Right lung (tissue), 5 donors: ENCODE measurements around the gene EIF5. TPM values are rescaled to one million over a fixed set of nuclear protein-coding genes. Genes with fewer than 3 reads are reported as not detected.

Experiments used
- DNase-seq, 2 donors: peaks; one replicate each; pipeline ENCODE4 v3.0.0-alpha.2; 2013
- polyA plus RNA-seq, 5 donors: library from polyadenylated mRNA; unstranded; fragments of 120-200 nt; gene quantifications; one replicate each; pipeline versions ENCODE4 v1.2.1 to v1.2.3, GENCODE V29; 2013; ENCODE audit warnings: inconsistent platforms in 1 of 5, low replicate concordance in 1 of 5; ENCODE audit not compliant: insufficient read length in 5 of 5, insufficient read depth in 1 of 5

Gene EIF5
- polyA plus RNA-seq, 5 donors, result 164 to 227 (median 208) TPM

DNA sequence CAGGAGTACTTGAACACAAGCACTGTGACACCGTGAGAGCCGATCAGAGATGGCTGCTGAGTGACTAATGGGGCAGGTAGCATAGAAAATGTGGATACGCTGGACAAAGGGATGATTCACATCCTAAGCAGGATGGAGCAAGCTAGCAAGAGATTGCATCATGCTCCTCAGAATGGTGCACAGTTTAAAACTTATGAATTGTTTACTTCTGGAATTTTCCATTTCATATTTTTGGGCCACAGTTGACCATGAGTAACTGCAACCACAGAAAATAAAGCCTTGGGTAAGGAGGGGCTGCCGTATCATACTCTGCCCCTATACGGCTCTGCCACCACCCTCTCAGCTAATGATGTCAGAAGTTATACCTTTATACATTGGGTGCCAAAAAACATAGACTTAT is 27.8 kb downstream of the EIF5 start:
- no peak for DNase-seq

DNA sequence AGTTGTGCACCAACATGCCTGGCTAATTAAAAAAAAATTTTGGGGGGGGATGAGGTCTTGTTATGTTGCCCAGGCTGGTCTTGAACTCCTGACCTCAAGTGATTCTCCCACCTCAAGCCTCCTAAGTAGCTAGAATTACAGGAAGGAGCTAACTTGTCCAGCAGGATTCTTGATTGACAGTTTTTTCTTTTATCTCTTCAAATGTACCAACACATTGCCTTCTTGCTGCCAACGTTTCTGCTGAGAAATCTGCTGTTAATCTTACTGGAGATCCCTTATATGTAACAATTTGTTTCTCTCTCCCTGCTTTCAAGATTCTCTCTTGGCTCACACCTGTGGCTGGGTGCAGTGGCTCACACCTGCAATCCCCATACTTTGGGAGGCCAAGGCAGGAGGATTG is 28.7 kb downstream of the EIF5 start:
- no peak for DNase-seq

DNA sequence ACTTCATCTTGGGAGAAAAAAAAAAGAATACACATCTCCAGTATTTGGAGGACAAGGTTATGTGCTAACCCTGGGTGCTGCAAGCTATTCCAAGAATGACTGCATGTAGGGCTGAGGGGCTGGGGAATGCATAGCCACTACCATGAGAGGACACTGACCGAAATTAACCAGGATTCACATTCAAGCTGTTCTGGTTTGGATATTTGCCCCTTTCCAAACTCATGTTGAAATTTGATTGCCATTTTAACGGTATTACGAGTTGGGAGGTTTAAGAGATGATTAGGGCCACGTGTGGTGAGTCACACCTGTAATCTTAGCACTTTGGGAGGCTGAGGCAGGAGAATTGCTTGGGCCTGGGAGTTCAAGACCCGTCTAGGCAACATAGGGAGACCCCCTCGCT is 32.7 kb downstream of the EIF5 start:
- no peak for DNase-seq

DNA sequence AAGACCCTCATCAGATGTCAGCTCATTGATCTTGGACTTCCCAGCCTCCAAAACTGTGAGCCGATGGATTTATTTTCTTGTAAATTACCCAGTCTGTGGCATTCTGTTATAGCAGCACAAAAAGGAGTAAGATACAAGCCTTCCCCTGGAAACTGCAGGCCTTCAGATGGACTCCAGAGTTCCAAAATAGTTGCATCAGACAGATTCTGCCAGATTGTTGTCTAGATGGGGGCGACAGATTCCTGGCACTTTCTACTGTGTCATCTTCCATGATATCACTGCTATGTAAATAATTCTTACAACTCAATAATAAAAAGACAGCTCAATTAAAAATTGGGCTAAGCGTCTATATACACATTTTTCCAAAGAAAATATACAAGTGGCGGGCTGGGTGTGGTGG is 34.0 kb downstream of the EIF5 start:
- DNase-seq, result no peak

DNA sequence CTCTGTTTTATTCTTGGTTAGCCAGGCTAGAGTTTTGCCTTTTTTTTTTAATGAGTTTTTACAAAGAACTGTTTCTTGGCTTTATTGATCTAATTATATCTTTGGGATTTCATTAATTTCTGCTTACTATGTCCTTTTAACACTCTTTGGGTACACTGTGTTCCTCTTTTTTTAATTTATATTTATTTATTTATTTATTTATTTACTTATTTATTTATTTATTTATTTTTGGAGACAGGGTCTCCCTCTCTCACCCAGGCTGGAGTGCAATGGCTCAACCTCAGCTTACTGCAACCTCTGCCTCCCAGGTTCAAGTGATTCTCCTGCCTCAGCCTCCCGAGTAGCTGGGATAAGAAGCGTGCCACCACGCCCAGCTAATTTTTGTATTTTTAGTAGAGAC is 36.0 kb downstream of the EIF5 start:
- no peak for DNase-seq

DNA sequence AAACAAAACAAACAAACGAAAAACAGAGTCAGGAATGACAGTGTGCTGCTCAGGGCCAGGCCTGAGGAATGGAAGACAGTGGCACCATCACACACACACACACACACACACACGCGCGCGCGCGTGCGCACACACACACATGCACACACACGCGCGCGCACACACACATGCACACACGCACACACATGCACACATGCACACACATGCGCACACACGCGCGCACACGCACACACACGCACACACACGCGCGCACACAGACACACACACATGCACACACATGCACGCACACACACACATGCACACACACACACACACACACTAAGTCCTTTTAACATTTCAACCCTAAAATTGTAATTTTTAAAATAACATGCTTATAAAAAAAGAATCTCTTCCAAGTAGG is 38.0 kb downstream of the EIF5 start:
- no peak for DNase-seq

DNA sequence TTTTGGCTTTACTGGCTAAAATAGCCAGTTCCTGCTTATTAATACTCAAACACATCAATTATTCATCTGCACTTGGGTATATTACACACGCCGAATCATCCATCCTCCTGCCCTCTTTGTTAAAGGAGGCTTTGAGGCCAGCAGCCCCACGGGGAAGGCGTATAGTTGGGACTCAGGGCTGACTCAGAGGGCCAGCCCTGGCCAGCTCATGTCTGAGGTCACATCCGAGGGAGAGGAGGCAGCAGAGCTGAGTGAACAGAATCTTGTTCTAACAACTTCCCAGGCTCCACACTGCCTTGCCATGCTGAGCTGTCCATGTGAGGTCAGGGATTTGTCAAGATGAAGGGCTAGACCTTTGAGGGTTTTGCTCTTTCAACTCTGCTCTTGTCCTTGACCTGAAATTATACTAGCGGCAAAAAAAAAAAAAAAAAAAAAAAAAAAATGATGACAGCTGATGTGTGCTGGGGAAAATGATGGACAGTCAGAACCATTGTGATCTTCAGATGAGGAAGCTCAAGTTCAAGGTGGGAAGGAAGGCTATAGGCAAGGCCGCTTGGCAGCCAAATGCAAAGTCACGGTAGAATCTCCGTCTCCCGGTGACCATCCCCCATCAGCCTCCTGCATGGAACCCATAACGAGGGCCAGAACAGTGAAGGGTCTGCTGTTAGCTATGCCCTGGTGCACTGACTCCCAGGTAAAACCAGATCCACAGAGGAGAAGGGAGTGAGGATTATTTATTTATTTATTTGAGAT is 38.7 kb downstream of the EIF5 start:
- DNase-seq, result no peak

DNA sequence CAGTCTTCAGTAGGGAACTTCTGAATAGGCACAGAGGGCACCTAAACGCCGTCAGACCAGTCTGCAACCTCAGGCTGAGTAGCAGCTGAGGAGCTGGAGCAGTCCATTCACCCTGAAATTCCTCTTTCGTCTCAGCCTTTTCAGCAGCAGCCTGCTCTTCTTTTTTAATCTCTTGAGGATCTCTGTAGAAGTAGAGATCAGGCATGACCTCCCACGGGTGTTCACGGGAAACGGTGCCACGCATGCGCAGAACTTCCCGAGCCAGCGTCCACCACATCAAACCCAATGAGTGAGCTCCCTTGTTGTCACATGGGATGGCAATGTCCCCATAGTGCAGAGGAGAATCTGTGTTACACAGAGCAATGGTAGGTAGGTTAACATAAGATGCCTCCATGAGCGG is 40.1 kb downstream of the EIF5 start:
- no peak for DNase-seq

DNA sequence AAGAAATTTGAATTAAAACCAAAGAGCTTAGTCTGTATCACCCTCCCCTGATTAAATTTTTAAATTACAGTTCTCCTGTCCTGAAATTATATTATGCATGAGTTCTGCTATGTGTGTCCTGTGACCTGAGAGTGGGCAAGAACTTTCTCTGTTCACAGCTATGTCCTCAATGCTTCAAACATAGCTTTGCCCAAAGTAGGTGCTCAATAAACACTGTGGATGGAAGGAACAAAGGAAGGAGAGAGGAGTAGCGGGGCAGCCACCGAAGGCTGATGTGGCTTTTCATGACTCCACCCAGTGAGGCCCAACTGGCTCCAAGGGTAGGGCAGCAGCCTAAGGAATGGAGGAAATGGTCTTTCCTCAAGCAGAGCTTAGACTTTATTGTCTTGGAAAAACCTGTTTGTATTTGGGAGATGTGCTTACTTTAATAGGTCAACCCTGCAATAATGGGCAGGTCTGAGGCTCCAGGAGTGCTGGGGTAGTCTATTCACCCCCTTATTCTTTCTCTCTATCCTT is 43.5 kb downstream of the EIF5 start:
- no peak for DNase-seq

DNA sequence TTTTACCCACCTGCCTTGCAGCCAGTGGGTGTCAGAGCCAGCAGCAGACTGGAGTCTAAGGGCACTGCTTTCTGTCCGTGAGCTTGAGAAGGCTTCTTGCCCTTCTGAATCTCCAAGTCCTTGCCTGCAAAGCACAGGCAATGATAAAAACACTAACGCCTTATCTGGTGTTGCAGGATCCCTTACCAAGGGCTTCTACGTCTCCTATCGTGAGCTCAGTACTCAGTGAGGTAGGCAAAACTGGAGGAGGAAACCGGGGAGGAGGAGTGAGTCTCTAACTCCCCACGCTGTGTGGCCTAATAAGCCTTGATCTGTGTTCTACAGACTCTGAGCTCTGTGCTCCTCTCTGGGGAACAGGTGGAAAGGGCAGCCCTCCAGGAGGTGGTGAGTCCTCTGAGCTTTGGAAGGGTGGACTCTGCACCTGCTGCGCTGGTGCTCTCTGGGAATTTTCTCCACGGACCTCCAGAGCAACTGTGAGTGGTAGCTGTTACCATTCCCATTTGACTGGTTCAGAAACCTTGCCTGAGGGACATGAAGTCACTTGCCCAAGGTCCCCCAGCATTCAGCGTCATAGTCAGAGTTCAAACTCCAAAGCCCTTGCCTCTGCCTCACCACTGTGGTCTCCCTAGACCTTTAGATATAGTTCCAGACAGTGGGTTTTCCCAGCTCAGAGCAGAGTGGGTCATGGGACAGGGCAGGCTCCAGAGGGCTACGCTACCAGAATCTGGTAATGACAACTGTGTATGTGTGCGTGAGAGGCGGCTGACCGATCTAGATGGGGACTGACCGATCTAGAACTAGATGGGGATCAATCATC is 44.2 kb downstream of the EIF5 start:
- no peak for DNase-seq

DNA sequence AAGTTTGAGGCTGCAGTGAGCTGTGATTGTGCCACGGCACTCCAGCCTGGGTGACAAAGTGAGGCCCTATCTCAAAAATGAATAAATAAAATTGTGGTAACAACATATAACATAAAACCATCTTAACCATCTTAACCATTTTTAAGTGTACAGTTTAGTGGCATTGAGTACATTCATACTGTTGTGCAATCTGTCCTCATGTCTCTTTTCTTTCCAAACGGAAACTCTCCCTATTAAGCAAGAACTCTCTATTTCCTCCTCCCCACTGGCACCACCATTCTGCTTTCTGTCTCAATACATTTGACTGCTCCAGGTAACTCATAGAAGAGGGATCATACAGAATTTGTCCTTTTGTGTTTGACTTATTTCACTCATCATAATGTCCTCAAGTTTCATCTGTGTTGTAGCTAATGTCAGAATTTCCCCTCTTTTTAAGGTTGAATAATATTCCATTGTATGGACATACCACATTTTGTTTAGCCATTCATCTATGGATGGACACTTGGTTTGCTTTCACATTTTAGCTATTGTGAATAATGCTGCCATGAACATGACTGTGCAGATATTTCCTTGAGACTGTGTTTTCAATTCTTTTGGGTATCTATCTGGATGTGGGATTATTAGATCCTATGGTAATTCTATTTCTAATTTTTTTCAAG is 46.8 kb downstream of the EIF5 start:
- DNase-seq, result no peak

DNA sequence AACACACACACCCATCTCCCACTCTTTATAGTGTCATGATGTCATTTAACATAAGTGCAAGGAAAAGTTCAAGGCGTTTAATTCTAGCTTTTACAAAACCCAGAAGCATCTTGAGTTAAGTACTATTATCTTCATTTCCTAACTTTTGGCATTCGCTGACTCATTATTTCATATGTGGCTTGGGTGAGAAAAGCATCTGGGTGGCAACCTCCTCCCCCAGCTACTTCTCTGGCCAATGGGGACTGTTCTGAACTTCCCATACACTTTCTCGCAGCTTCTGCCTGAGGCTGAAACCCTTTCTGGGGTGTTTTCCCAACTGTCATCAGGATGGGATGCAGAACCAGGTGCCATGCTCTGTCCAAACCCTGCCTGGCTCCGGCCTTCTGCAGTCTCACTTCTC is 48.3 kb downstream of the EIF5 start:
- no peak for DNase-seq

DNA sequence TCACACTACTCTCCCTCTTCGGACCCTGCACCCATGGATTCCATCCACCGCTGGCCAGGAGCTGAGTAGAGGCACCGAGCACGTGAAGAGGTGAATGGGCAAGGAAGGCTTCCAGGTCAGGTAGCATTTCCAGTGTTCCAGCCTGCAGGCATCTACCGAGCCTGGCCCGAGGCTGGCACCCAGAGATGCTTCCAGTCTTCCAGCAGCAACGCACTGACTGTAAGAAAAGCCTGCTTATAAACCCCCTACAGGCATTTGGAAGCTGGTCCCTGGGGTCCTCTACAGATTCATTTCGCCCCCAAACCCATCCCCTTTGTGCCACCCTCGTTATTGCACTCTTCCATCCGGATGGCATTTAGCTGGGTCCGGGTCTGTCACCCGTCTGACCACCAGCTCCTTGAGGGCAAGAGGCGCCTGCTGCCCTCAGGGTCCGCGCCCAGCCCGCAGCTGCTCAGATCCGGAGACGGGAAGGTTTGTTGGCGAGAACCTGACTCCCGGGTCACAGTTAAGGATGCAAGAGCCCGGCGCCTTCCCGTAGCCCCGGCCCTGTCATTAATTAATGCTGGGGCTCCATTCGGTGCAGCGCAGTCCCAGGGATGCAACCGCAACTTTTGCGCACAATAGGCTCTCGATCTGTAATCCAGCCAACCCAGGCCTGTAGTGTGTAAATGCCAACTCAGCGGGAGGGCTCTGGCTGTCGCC is 50.6 kb downstream of the EIF5 start:
- DNase-seq, result no peak

DNA sequence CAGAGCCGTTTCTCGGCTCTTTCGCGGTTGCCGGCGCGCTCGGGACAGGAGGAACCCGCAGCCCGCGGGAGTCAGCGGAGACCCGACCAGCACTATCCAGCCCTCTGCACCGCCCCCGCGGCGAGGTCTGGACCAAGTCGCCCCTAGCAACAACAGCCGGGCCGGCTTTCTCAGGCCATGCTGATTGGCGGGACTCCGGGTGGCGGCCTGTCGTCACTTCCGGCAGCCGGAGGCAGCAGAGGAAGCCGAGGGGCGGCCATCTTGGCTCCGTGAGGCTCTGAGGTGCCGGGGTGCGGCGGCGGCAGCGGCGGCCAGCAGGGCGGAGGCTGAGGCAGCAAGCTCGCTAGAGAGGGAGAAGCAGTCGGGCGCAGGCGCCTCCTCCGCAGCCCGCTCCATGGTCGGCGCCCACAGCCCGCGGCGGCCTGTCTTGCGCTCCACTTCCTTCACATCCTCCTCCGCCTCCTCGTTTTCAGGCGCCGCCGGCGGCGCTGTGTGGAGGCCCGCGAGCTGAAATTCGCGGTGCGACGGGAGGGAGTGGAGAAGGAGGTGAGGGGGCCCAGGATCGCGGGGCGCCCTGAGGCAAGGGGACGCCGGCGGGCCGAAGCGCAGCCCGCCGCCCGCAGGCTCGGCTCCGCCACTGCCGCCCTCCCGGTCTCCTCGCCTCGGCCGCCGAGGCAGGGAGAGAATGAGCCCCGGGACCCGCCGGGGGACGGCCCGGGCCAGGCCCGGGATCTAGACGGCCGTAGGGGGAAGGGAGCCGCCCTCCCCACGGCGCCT is 51.3 kb downstream of the EIF5 start, which contains the start of gene MARK3:
MARK3 (plus strand) TSS at position 264 of the 777 bp plus-strand sequence. CDS start 615 bp downstream, outside the sequence.
- DNase-seq, result peak; percentile 95 to 96

DNA sequence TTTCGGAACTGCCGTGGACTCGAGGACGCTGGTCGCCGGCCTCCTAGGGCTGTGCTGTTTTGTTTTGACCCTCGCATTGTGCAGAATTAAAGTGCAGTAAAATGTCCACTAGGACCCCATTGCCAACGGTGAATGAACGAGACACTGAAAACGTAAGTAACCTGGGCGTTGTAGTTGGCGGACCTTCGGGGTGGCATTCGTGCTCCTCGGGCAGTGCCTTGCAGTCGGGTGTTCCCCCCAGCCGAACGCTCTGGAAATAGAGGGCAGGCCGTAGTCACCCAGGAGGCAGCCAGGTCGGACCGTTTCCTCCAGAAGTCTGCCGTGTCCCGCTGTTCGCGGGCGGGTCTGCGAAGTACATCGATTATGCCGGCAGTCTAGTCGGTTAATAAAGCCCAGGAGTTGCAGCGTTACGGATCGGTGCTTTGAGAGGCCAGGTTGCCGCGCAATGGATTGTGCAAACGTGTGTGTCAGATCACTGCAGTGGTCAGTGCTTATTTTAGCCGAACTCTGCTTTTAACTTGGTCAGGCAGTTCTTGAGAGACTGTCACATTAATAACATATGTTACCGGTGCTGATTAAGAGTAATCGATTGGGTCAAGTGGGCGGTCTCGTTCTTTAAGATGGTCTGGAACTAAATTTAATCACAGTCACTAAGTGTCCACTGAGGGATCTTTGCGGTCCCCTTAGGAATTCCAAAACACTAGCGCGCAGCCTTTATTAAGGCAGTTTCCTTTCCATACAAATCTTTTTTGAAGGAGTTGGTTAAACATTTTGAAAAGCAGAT is 52.1 kb downstream of the EIF5 start:
- DNase-seq, result peak in 1 of 2 donors; percentile 35

DNA sequence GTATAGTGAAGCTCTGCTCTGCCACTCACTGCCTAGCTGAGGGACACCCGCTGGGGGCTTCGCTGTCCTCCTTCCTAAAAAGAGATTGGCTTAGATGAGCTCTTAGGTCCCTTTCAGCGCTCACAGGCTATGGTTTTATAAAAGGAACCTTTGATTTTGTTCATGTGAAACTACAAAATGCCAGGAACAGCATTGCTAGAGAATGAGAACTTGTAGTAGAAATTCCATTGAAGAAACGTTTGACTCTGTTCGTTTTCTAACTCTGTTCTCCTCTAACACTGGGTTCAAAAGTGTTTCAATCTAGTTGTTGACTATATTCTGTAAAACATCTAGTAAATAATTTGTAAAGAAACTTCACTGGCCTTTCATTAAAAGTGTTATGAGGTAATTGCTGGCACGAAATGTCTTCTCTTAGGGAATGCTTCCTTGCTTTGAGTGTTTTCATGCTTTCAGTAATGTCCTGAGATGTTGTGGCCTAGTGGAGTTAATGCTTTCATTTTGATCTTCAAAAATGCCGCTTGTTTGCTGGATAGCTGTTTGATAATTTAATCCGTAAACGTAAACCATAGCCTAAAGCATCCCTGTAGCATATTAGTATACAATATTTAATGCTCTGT is 52.8 kb downstream of the EIF5 start:
- DNase-seq, result no peak

DNA sequence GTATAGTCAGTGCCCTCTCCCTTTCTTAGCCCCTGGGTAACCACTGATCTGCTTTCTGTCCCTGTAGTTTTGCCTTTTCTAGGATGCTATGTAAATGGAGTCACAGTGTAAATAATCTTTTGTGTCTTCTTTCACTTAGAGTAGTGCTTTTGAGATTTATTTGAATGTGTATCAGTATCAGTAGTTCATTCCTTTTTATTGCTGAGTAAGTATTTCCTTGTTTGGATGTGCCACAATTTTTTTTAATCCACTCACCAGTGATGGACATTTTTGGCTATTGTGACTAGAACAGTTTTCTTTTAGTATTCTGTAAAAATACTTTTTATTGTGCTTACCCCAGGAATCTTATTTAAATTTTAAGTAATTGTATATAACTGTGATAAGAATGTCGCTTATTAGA is 54.6 kb downstream of the EIF5 start:
- DNase-seq, result no peak

DNA sequence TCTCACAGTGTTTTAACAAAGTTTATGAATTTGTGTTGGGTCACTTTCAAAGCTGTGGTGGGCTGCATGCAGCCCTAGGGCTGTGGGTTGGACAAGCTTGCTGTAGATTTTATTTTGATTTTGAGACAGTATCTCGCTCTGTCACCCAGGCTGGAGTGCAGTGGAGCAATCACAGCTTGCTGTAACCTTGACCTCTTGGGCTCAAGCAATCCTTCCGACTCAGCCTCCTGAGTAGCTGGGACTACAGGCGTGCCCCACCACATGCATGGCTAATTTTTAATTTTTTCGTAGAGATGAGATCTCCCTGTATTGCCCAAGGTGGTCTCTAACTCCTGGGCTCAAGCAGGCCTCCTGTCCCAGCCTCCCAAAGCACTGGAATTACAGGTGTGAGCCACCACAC is 56.6 kb downstream of the EIF5 start:
- no peak for DNase-seq

DNA sequence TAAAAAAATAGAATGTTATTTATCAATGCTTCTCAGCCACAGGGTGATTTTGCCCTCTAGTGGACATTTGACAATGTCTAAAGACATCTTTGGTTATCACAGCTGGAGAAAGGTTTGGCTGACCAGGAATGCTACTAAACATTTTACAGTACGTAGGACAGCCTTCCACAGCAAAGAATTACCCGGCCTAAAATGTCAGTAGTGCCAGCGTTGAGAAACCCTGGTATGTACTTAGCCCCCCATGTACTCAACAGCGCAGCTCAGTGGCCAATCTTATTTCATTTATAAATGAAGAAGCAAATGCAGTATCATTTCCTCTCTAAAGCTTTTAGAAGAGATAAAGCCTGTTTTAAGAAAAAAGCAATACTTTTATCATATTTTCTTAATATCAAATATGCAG is 57.0 kb downstream of the EIF5 start:
- no peak for DNase-seq

DNA sequence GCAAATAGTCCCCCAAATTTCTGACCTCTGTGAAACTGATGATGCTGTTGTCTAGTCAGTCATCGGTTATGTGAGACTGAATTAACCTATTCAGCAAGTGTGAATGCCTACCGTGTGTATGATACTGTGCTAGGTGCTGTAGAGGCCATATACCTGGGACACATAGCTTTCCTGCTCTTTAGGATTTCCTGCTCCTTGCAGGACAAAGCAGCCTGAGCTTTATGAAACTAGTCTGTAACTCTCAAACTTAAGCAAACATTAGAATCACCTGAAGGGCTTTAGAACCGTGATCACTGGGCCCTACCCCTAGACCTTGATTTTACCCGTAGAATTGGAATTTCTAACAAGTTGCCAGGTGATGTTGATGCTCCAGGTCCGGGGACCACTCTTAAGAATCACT is 58.1 kb downstream of the EIF5 start:
- no peak for DNase-seq
